Activated gamma-delta T cell treated with anti-CD3 and anti-CD28 coated beads, Interleukin-2, amount 50 U/mL, for 16 hours (primary cell): ENCODE data around the gene PRKN.
"Not testable (repeated sequence)": the region's sequence is repeated elsewhere in the genome, so short reads cannot be mapped to it uniquely, and the experiment has no call there.

Experiments used
- DNase-seq: peaks from one replicate; pipeline ENCODE4 v3.0.0-alpha.2; 2020; ENCODE audit warnings: low read depth

PRKN gene

DNA sequence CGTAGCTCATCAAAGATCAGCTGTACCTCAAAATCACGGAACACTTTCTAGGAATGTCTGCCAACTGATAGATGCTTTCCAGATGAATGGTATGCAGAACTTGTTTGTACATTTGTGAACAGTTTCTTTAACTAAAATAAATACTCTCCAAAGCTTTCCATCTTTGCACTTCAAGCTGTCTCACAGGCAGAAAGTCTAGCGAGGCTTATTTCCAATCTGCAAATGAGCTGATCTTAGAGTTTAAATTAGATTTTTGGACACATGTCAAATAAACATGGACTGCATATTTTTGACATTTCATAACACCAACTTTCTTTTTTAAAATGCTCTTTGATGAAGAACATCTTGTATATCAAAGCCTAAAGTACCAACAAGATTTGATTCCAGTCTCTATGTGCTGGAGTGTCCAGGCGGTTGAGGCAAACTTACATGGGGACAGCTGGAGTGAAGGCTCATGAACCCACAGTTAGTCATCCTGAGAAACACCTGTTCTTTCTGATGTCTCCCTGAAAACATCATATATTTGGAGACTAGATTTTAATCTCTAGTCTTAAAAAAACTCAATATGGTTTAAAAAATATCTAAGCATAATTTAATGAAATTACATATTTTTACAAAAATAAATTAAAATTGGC, 1185.1 kb downstream of the PRKN start:
- DNase-seq = no peak

DNA sequence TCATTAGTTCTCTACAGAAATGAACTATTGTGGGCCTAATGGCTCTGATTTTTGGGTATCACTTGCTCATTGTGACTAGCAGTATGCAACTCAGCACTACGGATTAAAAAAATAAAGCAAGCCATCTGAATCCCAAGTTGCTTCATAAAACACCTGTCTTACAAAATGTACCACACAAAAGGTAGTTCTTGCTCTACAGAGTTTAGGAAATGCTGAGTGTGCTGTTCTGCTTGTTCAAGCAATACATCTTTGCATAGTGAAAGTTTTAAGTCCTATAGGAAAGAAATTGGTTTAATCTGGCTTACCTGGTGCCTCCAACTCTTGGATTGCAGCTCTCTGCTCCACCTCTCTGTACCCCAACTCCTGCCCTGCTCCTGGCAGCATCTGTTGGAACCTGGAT, 1187.0 kb downstream of the PRKN start:
- no peak for DNase-seq

DNA sequence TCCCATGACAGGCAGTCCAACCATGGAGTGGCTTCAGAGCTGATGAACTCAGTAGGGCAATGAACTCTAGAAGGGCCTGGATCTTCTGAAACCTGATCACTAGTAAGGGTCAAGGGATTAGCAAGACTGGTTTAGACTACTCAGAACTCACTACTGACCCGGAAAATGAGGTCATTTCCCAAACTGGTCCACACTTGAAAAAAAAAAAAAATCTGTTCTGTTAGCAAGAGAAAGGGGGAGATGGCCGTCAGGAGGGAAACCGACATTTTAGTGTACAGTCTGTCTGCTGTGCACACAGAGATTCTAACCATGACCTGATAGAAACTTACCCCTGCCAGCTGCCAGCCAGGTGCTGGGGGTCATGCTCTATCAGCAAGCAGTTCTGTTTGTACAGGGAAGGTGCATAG, 1191.3 kb downstream of the PRKN start:
- DNase-seq = no peak

DNA sequence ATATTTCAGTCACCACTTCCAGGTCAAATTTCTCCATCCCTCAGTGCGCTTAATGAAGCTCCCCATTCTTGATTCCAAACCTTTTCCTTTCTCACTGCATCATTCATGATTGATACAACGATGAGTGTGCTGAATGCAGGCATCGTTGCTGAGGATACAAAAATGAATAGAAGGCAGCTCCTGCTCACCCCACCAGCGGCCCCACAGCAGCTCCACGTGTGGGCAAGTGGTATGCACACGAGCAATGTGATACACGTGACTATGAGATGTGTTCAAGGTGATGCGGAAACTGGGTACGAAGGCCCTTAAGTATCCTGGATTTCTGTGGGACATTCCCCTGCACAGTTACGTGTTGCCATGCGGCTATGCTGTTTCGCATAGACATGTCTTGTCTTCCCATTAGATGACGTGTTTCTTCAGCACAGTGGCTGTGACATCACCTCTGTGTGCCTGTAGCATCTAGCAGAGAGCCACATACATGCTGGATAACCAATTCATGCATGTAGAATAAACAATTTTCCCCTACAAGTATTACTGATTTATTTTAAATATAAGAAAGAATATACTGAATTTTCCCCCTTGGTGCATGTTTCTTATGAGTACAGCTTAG, 1193.2 kb downstream of the PRKN start:
- DNase-seq = no peak

DNA sequence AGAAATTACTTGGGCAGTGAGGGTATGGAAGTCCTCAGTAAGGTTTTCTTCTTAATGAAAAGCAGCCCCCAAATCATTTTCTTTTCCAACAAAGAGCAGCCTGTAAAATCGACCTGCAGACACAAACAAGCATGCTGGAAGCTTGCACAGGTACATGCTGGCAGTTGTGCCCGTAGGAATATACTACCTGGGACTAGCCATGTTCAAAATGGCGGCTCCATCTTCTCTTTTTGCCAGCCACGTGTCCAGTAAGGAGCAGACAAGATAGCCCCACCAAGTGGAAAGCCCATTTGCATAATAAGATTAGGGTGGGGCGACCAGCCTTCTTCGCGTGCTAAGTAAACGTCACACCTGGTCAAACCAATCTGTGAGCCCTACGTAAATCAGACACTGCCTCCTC, 1194.3 kb downstream of the PRKN start:
- no peak for DNase-seq

DNA sequence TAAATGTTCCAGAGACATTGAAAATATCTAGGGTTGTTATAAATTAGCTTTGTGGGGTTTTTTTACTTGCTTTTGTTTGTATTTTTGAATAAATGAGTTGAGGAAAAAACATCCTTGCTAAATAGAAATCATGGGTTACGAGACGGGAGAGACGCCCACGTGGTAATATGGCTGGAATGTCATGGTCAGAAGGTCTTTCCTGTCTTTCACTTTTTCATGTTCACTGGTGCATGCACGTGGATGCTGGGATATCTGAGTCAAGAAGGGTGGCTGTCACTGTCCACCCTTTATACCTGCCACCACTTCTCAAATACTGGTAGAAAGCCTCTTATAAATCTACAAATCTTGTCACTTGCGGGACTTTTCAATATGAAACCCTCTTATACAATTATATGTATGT, 1195.0 kb downstream of the PRKN start:
- no peak for DNase-seq

DNA sequence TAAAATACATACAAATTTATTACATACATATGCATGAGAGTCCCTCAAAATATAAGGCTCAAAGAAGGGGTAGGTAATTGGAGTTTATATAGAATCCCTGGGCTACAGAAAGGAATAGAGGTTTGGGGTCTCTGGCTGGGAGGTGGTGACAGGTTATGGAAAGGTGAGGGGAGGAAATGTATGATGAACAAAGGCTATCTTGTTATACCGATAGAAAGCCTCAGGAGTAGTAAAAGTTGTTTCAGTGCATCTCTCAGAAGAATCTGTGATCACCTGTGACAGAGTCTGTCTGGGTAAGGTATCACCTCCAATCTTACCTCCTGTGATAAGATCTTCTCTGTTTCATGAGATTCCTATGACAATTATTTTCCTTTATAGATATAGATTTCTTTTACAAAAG, 1200.8 kb downstream of the PRKN start:
- DNase-seq = no peak

DNA sequence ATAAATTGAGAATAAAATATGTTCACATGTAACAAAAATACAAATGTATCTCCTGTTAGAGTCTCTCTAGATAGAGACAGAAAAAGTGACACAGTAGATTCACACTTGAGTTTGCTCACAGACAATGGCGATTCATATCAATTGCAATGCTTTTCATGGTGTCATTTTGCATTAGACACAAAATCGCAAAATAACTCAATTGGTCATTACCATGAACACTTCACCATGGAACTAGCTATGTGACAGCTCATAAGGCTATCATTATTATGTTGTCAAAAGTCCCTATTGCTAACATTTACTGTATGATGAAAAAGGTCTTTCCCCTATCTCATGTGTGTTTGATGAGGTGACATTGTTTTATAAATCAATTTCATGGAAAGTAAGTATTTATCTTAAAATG, 1204.2 kb downstream of the PRKN start:
- DNase-seq = no peak

DNA sequence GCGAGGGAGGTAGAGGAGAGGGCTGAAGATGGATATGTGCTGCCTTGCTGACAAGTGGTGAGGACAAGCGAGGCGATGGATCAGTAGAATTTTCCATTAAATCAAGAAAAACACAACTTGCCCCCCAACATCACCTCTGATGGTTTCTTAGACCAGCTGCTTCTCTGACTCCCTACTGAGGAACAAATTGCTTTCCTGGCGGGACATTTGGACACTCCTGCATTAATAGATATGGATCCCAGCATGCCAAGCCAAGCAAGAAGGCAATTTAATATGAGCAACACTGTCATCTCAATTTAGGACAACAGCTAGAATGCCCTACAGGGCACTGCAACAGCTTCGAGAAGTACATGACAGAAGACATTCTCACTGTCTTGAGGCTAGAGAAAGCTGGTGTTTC, 1205.3 kb downstream of the PRKN start:
- no peak for DNase-seq

DNA sequence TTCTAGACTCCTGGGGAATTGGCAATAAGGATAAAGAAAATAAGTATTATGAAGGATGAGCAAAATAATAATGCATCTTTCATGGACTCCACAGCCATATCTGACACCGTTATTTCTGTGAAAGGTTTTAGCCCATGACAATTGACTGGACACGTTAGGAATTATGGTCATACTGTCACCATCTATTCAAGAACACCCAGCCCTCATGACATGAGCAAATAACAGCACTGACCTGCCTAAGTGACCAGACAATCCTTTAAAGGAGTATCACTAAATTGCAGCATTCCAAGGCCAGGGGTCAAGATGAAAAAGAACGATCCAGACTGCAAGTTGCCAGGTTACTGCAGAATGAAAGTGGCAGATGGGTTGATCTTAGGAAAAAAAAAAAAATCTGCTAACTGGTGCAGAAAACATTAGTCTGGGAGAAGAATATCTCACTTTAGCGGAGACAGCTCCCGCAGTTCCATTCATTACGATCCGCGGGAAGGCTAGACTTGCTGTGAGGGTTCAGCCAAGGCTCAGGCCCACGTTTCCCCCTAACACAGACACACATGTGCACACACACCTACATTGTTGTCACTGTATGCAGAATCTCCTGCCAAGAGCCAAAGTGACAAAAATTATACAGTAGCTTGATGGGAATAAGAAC, 1216.0 kb downstream of the PRKN start:
- DNase-seq = no peak

DNA sequence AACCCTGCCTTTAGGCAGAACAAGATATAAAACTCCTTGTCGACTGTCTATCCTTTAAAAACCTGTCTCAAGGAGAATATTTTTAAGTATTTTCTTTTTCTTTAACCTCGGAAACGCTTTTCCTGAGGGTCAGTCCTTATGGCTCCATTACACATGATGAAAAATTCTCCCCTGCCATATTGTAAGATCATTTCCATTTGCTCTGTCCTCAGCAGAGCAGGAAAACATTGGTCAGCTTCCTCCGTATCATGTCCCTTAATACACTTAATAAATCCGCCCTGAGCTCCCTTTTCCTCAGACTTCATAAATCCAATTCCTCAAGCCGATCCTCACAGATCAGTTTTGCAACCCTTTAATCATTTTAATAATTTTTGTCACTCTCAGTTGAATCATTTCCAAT, 1219.2 kb downstream of the PRKN start:
- DNase-seq = no peak

DNA sequence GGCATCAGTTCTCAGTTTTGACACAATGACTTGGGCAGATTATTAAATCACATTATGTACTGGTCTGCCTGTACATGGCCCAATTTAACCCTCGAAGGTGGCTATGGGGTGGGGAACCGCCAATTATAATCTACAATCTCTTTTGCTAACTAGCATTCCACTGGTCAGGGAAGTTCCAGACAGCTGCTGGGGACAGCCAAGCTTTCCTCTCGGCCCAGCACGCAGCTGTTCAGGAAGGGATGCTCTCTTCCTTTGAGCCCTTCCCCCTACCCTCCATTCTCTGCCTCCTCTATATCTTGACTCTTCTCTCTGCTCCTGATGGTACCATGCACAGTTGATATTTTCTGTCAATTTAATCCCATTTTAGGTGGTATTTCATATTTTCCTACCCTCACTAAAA, 1220.2 kb downstream of the PRKN start:
- DNase-seq = no peak

DNA sequence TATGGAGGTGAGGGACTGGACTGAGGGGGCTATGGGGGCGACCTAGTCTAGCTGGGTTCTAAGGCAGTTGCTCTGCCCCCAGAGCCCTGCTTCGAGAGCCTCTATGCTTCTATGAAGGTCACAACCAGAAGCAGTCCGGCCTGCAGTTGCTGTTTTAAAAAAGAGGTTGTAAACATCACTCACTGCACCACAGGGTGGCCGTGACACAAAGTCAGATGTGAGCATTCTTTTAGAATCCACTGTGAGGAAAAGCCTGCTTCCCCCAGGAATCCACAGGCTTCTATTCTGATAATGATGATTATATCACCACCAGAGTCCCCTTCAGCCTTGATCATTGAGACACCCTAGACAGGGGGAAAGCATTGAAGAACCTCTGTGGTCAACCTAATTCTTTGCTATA, 1224.0 kb downstream of the PRKN start:
- DNase-seq = no peak

DNA sequence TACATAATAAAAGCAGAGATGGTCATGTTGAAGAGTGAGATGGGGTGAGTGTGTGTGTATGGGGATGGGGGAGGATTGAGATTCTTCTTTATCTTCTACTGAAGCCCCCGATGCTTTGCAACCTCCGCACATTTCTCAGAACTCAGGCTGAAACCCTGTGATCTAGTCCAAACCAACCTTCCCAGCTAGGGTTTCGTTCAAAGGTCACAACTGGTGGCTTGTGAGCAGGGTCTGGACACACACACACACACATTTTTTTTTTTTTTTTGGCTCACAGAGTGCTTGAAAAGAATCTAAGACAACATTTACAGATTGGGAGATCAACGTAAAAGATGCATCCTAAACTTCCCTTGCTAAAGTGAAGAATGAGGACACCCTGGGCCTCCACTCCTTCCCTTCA, 1228.7 kb downstream of the PRKN start:
- no peak for DNase-seq

DNA sequence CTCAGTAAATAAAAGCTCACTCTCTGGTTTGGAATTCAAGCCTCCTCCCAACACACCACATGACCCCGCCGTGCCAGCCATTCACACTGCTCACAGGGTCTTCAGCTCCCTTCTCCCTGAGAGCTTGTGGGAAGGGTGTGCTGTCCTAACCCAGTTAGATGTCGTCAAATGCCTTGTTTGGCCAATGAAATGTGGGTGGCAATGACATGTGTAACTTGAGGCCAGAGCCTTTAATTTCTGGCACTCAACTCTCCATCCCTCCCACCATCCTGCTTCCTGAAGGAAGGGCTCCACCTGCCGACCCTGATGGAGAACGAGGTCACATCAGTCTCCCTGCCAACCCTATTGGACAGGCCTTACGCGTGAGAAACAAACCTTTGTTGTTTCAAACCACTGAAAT, 1229.2 kb downstream of the PRKN start:
- no peak for DNase-seq

DNA sequence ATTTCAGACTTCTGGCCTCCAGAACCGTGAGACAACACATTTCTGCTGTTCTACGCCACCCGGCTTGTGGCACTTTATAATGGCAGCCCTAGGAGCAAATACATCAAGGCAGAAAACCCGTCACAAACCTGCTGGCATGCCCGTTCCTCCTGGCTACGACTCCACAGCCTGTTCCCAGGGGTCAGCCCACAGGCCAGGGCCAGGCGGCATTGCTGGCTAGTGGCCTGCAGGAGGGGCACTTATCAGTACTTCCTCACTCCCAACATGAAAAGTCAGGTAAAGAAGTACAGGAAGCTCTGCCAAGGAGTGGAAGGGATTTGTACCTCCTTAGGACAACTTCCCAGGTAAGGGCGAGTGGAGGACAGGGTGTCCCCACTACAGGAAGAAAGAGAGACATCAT, 1230.6 kb downstream of the PRKN start:
- no peak for DNase-seq

DNA sequence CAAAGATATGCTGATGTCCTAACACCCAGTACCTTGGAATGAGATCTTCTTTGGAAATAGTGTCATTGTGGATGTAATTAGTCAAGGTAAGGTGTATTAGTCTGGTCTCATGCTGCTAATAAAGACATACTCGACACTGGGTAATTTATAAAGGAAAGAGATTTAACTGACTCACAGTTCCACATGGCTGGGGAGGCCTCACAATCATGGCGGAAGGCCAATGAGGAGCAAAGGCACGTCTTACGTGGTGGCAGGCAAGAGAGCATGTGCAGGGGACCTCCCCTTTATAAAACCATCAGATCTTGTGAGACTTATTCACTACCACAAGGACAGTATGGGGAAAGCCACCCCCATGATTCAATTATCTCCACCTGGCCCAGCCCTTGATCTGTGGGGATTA, 1231.3 kb downstream of the PRKN start:
- DNase-seq = not testable (repeated sequence)

DNA sequence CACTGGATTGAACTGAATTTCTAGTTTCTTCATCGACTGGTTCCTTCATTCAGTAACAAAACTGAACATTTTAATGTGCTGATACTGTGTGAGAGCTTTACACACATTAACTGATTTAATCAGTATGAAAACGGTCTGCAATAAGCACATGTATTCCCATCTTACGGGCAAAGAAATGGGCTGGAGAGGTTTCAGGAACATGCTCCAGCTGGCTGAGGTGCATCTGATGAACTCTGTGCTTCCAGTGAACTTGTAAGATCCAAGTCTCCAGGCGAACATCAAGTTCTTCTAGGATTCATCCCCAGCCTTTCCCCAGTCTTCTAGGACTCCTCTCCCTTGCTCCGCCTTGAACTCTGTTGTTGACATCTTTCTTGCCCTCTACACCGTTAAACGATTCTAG, 1233.0 kb downstream of the PRKN start:
- DNase-seq = no peak

DNA sequence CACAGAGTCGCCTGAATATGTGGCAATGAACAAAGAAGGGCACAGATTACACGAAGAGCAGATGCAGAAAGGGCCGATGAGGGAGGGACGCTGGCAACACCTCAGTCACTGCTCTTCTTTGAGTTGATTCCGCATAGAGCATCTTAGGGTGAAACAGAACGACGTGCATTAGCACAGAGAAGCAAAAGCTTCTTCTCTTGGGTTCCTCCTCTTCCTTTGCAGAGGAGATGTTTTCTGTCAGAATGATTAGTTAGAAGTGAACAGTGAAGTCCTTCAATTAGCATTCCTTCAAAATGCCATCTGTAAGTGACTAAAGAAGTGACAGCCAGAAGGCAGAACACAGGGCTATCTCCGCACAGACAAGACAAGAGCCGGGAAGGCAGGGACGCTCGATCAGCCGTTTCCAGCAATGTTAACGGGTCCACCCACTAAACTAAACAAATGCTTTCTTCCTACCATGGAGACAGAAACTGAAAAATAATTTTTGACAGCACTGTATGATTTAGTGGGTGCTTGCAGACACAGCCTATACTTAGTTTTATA, 1233.9 kb downstream of the PRKN start:
- no peak for DNase-seq

DNA sequence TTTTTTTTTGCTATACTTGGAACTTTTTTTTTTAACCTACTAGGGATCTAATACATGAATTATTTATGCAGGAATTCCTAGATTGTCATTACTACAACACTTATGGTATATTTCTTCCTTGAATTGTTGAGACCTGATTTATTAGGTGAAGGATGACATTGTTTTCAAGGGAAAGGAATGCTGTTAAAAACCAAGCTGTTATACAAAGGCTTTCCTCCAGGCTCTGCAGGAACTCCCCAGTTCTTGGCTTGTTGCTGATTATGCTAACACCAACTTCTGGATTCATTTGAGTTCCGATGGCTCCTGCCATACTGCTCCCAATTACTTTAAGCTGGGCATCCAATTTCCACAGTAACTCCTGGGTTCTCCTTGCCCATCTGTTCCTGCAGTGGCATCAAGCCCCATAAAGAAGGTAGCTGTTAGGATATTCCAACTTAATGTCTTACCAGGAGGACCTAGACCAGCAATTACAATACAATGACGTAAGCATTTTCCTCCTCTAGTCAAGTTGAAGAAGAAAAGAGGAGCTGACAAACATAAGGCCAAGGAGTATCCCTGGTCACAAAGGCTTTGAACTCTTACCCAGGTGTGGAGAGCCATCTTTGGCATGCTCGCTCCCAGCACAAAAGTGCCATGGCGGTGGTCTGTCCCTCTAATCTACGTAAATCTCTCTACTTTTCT, 1237.8 kb downstream of the PRKN start:
- no peak for DNase-seq

DNA sequence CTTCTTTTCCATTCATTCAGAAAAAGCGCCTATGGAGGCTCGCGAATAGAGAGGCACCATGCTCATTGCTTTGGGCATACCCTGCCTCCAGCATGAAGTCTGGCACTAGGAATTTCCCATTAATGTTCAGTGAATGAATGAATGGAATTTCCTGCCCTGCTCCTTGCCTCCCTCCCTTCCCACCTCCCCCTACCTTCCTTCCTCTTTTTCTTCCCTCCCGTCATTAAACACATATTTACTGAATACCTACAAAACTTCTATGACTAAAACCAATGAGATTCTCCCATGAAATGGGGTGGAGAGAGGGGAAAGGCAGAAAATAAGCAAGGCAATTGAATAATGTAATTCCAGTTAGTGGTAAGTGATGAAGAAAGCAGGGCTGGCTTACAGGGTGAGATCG, 1239.9 kb downstream of the PRKN start:
- no peak for DNase-seq

DNA sequence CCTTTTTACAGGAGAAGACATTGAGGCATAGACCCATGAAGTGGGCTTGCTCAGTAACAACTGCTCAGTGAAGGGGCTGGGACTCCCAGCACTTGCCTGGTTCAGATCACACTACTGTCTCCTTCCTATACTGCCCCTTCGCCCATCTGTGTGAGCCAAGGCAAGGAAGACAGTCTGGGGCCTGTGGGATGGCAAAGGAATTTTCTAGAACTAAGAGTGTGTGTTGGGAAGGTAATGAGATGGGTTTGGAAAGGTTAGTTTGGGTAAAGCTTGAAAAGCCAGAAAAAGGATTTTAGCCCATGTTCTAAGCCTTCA, 1240.4 kb downstream of the PRKN start:
- no peak for DNase-seq
